ENCODE data around the gene OR6Q1. TPM values are rescaled to one million over a fixed set of nuclear protein-coding genes. Genes with fewer than 3 reads are reported as not detected.

The OR6Q1 gene
- total and polyA plus RNA-seq, 2 experiments from 2014 or later = not detected

GRCh38 chr11:58057481-58057880 is 26.7 kb downstream of the OR6Q1 start (continued):
- no peak for TF ChIP-seq ETS1 (IDR thresholded peaks at IDR 0.05)
- TF ChIP-seq ZNF114 (CRISPR knock-in tag; IDR thresholded peaks at IDR 0.05) = no peak
- no peak for TF ChIP-seq POLR2AphosphoS5 (IDR thresholded peaks at IDR 0.05; ENCODE audit: low read depth)
- TF ChIP-seq JUNB (IDR thresholded peaks at IDR 0.05; ENCODE audit: unreplicated experiment) = no peak
- no peak for TF ChIP-seq EZH2 (IDR thresholded peaks at IDR 0.05; ENCODE audit: low read depth, unreplicated experiment)

- no peak overlapping the region; the same call in 2 of the 3 replicates for H3K4me3 Mint-ChIP-seq
- Histone ChIP-seq H3K27ac (ENCODE audit: low read depth) (no peak overlapping the region; the same call in 1 of the 2 replicates), H3K79me2 (replicated peaks; ENCODE audit: insufficient read depth) (no peaks in the 10 kb centered on the region), H3K4me1 (ENCODE audit: insufficient read depth) (peaks cover 28% of the 10 kb centered on the region), H2AFZ (peak overlapping the region; percentile 79), H3K9me2 (ENCODE audit: insufficient read depth) (no peaks in the 10 kb centered on the region), H3K27me3 (ENCODE audit: insufficient read depth) (no peaks in the 10 kb centered on the region), H3K36me3 (ENCODE audit: insufficient read depth) (no peaks in the 10 kb centered on the region), H4K20me1 (replicated peaks; ENCODE audit: insufficient read depth) (no peaks in the 10 kb centered on the region), H3K4me3 (no peak overlapping the region), H3K4me2 (no peak overlapping the region), H3F3A (replicated peaks; ENCODE audit: low read depth) (no peaks in the 10 kb centered on the region)
- peak overlapping the region; percentile 94 for H3K27ac Mint-ChIP-seq
- H3K27me3 Mint-ChIP-seq (ENCODE audit: insufficient read depth, low read depth, poor library complexity) = peaks cover 3% of the 10 kb centered on the region
- H3K36me3 Mint-ChIP-seq (ENCODE audit: low read depth) = no peaks in the 10 kb centered on the region
- peaks cover 41% of the 10 kb centered on the region for H3K4me1 Mint-ChIP-seq
- peaks cover 3% of the 10 kb centered on the region; the same call in 2 of the 3 replicates for H3K9me3 Mint-ChIP-seq
- ATAC-seq (no peak; the same call in 2 of the 3 replicates), DNase-seq (ENCODE audit: low spot score) (no peak)
- TF ChIP-seq ETS1 (IDR thresholded peaks at IDR 0.05) (no peak), ZNF331 (CRISPR knock-in tag; IDR thresholded peaks at IDR 0.05; ENCODE audit: low read depth) (no peak), ZNF114 (CRISPR knock-in tag; IDR thresholded peaks at IDR 0.05) (no peak), ZNF462 (CRISPR knock-in tag; IDR thresholded peaks at IDR 0.05) (no peak), JUNB (IDR thresholded peaks at IDR 0.05; ENCODE audit: unreplicated experiment) (no peak), CTCF (conservative IDR thresholded peaks at IDR 0.05; ENCODE audit: low read depth in 2 of 2) (no peak), NANOG (IDR thresholded peaks at IDR 0.05; ENCODE audit: borderline replicate concordance) (no peak), POLR2AphosphoS5 (IDR thresholded peaks at IDR 0.05; ENCODE audit: low read depth) (no peak), CREB1 (CRISPR knock-in tag; IDR thresholded peaks at IDR 0.05; ENCODE audit: low read depth) (no peak), EZH2 (IDR thresholded peaks at IDR 0.05; ENCODE audit: low read depth, unreplicated experiment) (no peak), EZH2phosphoT487 (IDR thresholded peaks at IDR 0.05; ENCODE audit: unreplicated experiment) (no peak)
Observed at GRCh38 chr11:58058276-58059006, 27.7 kb downstream of the OR6Q1 start.

All from GM23338 (cell line).